ENCODE data around the gene CCDC82.

The CCDC82 gene

GRCh38 chr11:96361778-96362177, 27.9 kb downstream of the CCDC82 start:
- DNase-seq (ENCODE audit: low spot score), result no peak

GRCh38 chr11:96358321-96358720, 31.4 kb downstream of the CCDC82 start:
- DNase-seq (ENCODE audit: low spot score), result no peak

- DNase-seq (ENCODE audit: low spot score), result peak; percentile 43
Measured at GRCh38 chr11:96357794-96358193, 31.9 kb downstream of the CCDC82 start.

GRCh38 chr11:96356848-96357247, 32.9 kb downstream of the CCDC82 start:
- no peak for DNase-seq (ENCODE audit: low spot score)

- DNase-seq (ENCODE audit: low spot score), result peak; percentile 95
Measured at GRCh38 chr11:96342961-96343711, 46.6 kb downstream of the CCDC82 start, which contains the start of gene MAML2. Gene MAML2, minus strand, starts transcription at chr11:96343195. Its CDS starts 1,300 bp downstream, at chr11:96341895.

GRCh38 chr11:96342014-96342960, 47.4 kb downstream of the CCDC82 start:
- peak; percentile 10 for DNase-seq (ENCODE audit: low spot score)

- DNase-seq (ENCODE audit: low spot score), result peak; percentile 69
Measured at GRCh38 chr11:96341211-96342013, 48.3 kb downstream of the CCDC82 start.

- DNase-seq (ENCODE audit: low spot score), result no peak
Measured at GRCh38 chr11:96340555-96340885, 49.2 kb downstream of the CCDC82 start.

GRCh38 chr11:96339706-96340554, 49.8 kb downstream of the CCDC82 start:
- DNase-seq (ENCODE audit: low spot score), result no peak

- peak; percentile 83 for DNase-seq (ENCODE audit: low spot score)
Measured at GRCh38 chr11:96338910-96339705, 50.6 kb downstream of the CCDC82 start.

- DNase-seq (ENCODE audit: low spot score), result peak; percentile 68
Measured at GRCh38 chr11:96337541-96338431, 51.9 kb downstream of the CCDC82 start.

- no peak for DNase-seq (ENCODE audit: low spot score)
Measured at GRCh38 chr11:96335388-96335787, 54.3 kb downstream of the CCDC82 start.

- DNase-seq (ENCODE audit: low spot score), result no peak
Measured at GRCh38 chr11:96334219-96334618, 55.5 kb downstream of the CCDC82 start.

- no peak for DNase-seq (ENCODE audit: low spot score)
Measured at GRCh38 chr11:96333191-96333719, 56.5 kb downstream of the CCDC82 start.

GRCh38 chr11:96332126-96332771, 57.5 kb downstream of the CCDC82 start:
- no peak for DNase-seq (ENCODE audit: low spot score)

GRCh38 chr11:96331699-96332116, 58.0 kb downstream of the CCDC82 start:
- no peak for DNase-seq (ENCODE audit: low spot score)

- no peak for DNase-seq (ENCODE audit: low spot score)
Measured at GRCh38 chr11:96330511-96330859, 59.2 kb downstream of the CCDC82 start.

GRCh38 chr11:96329855-96330510, 59.7 kb downstream of the CCDC82 start:
- no peak for DNase-seq (ENCODE audit: low spot score)

All from activated CD4-positive, alpha-beta T cell treated with anti-CD3 and anti-CD28 coated beads, Interleukin-2, Interleukin-4, amounts not matched to agents 100 ng/mL and 50 ng/mL, durations not matched to agents 16 hours and 8 hours (primary cell).